ENCODE measurements around the gene DHRS1. TPM values are rescaled to one million over a fixed set of nuclear protein-coding genes. Genes with fewer than 3 reads are reported as not detected.

The DHRS1 gene
- total and polyA plus RNA-seq, 2 of the 4 experiments (the other 2 are of a cell fraction): 15.8 to 38.6 TPM

GRCh38 chr14:24272467-24272866, 27.1 kb downstream of the DHRS1 start:
- no peak overlapping the region for H2BK5ac ChIP-seq (ENCODE audit: low read depth, low read length, poor library complexity, severe bottlenecking)
- TF ChIP-seq RAD21 (IDR thresholded peaks at IDR 0.05; ENCODE audit: low read length) (no peak), MAFK (IDR thresholded peaks at IDR 0.05; ENCODE audit: low read depth, low read length) (peak; percentile 81), BHLHE40 (IDR thresholded peaks at IDR 0.05; ENCODE audit: low read depth, low read length) (no peak), CEBPB (IDR thresholded peaks at IDR 0.05; ENCODE audit: low read depth, low read length) (no peak), USF2 (IDR thresholded peaks at IDR 0.05; ENCODE audit: low read depth, low read length) (no peak), NFE2L2 (IDR thresholded peaks at IDR 0.05; ENCODE audit: low read depth, low read length) (no peak)
- H4K8ac ChIP-seq (ENCODE audit: low read depth in 2 of 2, low read length in 2 of 2): peak overlapping the region in 1 of 2 experiments; percentile 45; a peak in 2 of 4 replicates
- no peak overlapping the region for H3K23ac ChIP-seq (ENCODE audit: low read depth, low read length)
- peaks cover 12 to 30% of the 10 kb centered on the region in 2 experiments for H3K79me1 ChIP-seq (ENCODE audit: low read depth in 1 of 2, low read length in 2 of 2)
- CTCF ChIA-PET: interaction anchor here (0.6 to 0.8 kb wide), 2 partner anchors 21 to 29 kb away, joined by 3 to 4 read pairs; no protein-coding TSS in a partner anchor
- no peak overlapping the region for H3K56ac ChIP-seq (ENCODE audit: extremely low read depth, insufficient read depth, low read length)
- H3K9me3 ChIP-seq (ENCODE audit: control insufficient read depth, insufficient read depth, low read length): no peaks in the 10 kb centered on the region
- no peak overlapping the region for H3K18ac ChIP-seq (ENCODE audit: low read depth, low read length)
- H4K20me1 ChIP-seq (ENCODE audit: insufficient read depth, low read length): no peaks in the 10 kb centered on the region
- no peak overlapping the region for H2BK20ac ChIP-seq (ENCODE audit: low read depth, low read length)
- no peak overlapping the region for H2BK120ac ChIP-seq (ENCODE audit: low read depth, low read length)
- H3K36me3 ChIP-seq (ENCODE audit: control insufficient read depth, insufficient read depth, low read length): peaks cover 12% of the 10 kb centered on the region
- H2AFZ ChIP-seq (replicated peaks; ENCODE audit: low read length, poor library complexity): no peak overlapping the region
- peaks cover 5% of the 10 kb centered on the region; the same call in 1 of the 2 replicates for H3K9me1 ChIP-seq (ENCODE audit: insufficient read depth, low read length)
- no peaks in the 10 kb centered on the region for H3K27me3 ChIP-seq (ENCODE audit: control insufficient read depth, insufficient read depth, low read length)
- no peak overlapping the region for H4K91ac ChIP-seq (ENCODE audit: insufficient read depth, low read depth, low read length)
- DNase-seq (no peak), ATAC-seq (ENCODE audit: low read depth) (no peak)
- H3K27ac ChIP-seq (ENCODE audit: insufficient read depth, low read length): no peak overlapping the region
- H3K9ac ChIP-seq (ENCODE audit: low read depth, low read length): no peak overlapping the region
- no peak overlapping the region for H3K4me3 ChIP-seq (ENCODE audit: insufficient read depth, low read depth, low read length)
- dilution Hi-C loops (cut with HindIII; ENCODE audit: low sequenced_read_pairs, unreplicated experiment): no loop called here
- in situ Hi-C loops (cut with MboI; ENCODE audit: low sequenced_read_pairs): no loop called here
- POLR2A ChIA-PET (ENCODE audit: unreplicated experiment): no interaction called here
- WGBS, 2 experiments (ENCODE audit: extremely low coverage in 2 of 2, insufficient read length in 1 of 2): 100% methylated on average over 1 of the region's 2 CpGs; no CpG with 5 or more reads in 1 of the 2 experiments
- H2AK9ac ChIP-seq (replicated peaks; ENCODE audit: low read depth, low read length, poor library complexity): no peak overlapping the region
- BruUV-seq (replicated peaks): TSS peak; percentile 50
- no peak overlapping the region for H4K5ac ChIP-seq (ENCODE audit: low read depth, low read length)
- no peak overlapping the region for H2BK15ac ChIP-seq (ENCODE audit: low read depth, low read length)
- intact Hi-C loops (cut with micrococcal nuclease): no loop called here
- H2AK5ac ChIP-seq (ENCODE audit: low read depth, low read length): no peak overlapping the region
- no peak overlapping the region for H3K14ac ChIP-seq (replicated peaks; ENCODE audit: low read depth, low read length)
- no peak overlapping the region for H3K4me2 ChIP-seq (ENCODE audit: low read depth, low read length)
- peaks cover 5% of the 10 kb centered on the region; the same call in 1 of the 2 replicates for H3K4me1 ChIP-seq (ENCODE audit: control insufficient read depth, insufficient read depth, low read length)
- H3K4ac ChIP-seq (ENCODE audit: low read depth, low read length): no peak overlapping the region
